OCI-LY1 (cell line): ENCODE results near the gene CCDC60.

Experiments used
- H2AFZ ChIP-seq: fragments of 200-600 bp; sonication (generic), shearing (Covaris generic); 2 replicates; pipeline ENCODE4 v1.6.0; 2014; ENCODE audit warnings: antibody characterized with exemption, mild to moderate bottlenecking, low read length
- H3F3A ChIP-seq: fragments of 200-600 bp; sonication (generic), shearing (Covaris generic); 2 replicates; pipeline ENCODE4 v1.6.0; 2014; ENCODE audit warnings: mild to moderate bottlenecking, antibody characterized with exemption, low read length, moderate library complexity; ENCODE audit not compliant: insufficient read depth
- H3K27ac ChIP-seq: fragments of 200-600 bp; sonication (generic); 2 replicates; pipeline ENCODE4 v1.5.1; 2014; ENCODE audit warnings: low read length, mixed run types, mild to moderate bottlenecking, low read depth; ENCODE audit not compliant: poor library complexity, severe bottlenecking
- H3K27me3 ChIP-seq: fragments of 200-600 bp; sonication (generic); 2 replicates; pipeline ENCODE4 v1.6.0; 2014; ENCODE audit warnings: antibody characterized with exemption, mild to moderate bottlenecking, low read length, moderate library complexity; ENCODE audit not compliant: insufficient read depth
- H3K36me3 ChIP-seq: fragments of 200-600 bp; sonication (generic); 2 replicates; pipeline ENCODE4 v1.6.1; 2014; ENCODE audit warnings: mild to moderate bottlenecking, antibody characterized with exemption, low read length, moderate library complexity, mixed read lengths; ENCODE audit not compliant: insufficient read depth
- H3K4me1 ChIP-seq: fragments of 200-600 bp; sonication (generic); 2 replicates; pipeline ENCODE4 v1.5.1; 2014; ENCODE audit warnings: mild to moderate bottlenecking, low read length, moderate library complexity; ENCODE audit not compliant: insufficient read depth, severe bottlenecking
- H3K4me2 ChIP-seq: fragments of 200-600 bp; sonication (generic), shearing (Covaris generic); 2 replicates; pipeline ENCODE4 v1.6.1; 2014; ENCODE audit warnings: low read length
- H3K4me3 ChIP-seq: fragments of 200-600 bp; sonication (generic); 2 replicates; pipeline ENCODE4 v1.5.1; 2014; ENCODE audit warnings: low read length, low read depth, mild to moderate bottlenecking, mixed read lengths; ENCODE audit not compliant: poor library complexity, severe bottlenecking
- H3K79me2 ChIP-seq: fragments of 200-600 bp; shearing (Covaris generic); 2 replicates; pipeline ENCODE4 v1.6.1; 2016; ENCODE audit warnings: mixed run types, low read length, mixed read lengths; ENCODE audit not compliant: insufficient read depth
- H3K9ac ChIP-seq: fragments of 200-600 bp; sonication (generic), shearing (Covaris generic); 2 replicates; pipeline ENCODE4 v1.6.1; 2014; ENCODE audit warnings: mild to moderate bottlenecking, low read length, mixed read lengths
- H3K9me2 ChIP-seq: fragments of 200-600 bp; sonication (generic), shearing (Covaris generic); 2 replicates; pipeline ENCODE4 v1.6.1; 2014; ENCODE audit warnings: low read depth, mild to moderate bottlenecking, low read length, mixed read lengths
- H3K9me3 ChIP-seq: fragments of 200-600 bp; shearing (Covaris generic); 2 replicates; pipeline ENCODE4 v1.6.1; 2014; ENCODE audit warnings: low read length, mixed read lengths
- H4K20me1 ChIP-seq: fragments of 200-600 bp; sonication (generic), shearing (Covaris generic); 2 replicates; pipeline ENCODE4 v1.6.0; 2016; ENCODE audit warnings: mild to moderate bottlenecking, low read length; ENCODE audit not compliant: insufficient read depth
- CTCF ChIP-seq: fragments of 200-600 bp; sonication (generic), shearing (Covaris generic); IDR thresholded peaks from 2 replicates; pipeline ENCODE4 v1.5.1; 2017; ENCODE audit warnings: mild to moderate bottlenecking, antibody characterized with exemption, low read length, moderate library complexity, mixed read lengths
- EZH2 ChIP-seq: fragments of 200-600 bp; sonication (generic), shearing (Covaris generic); IDR thresholded peaks from 2 replicates; pipeline ENCODE4 v1.8.0; 2017; ENCODE audit warnings: borderline replicate concordance, mixed run types, mild to moderate bottlenecking, antibody characterized with exemption, low read length, moderate library complexity, mixed read lengths

The CCDC60 gene

GRCh38 chr12:119374635-119375034, 40.1 kb downstream of the CCDC60 start:
- no peaks in the 10 kb centered on the region for H3K9me3 ChIP-seq
- H2AFZ ChIP-seq, result no peak overlapping the region
- H3K79me2 ChIP-seq, result no peaks in the 10 kb centered on the region
- no peaks in the 10 kb centered on the region for H3F3A ChIP-seq
- H3K27me3 ChIP-seq, result no peaks in the 10 kb centered on the region
- H3K9ac ChIP-seq, result no peak overlapping the region
- no peak overlapping the region for H3K27ac ChIP-seq
- no peaks in the 10 kb centered on the region for H3K36me3 ChIP-seq
- H3K4me1 ChIP-seq, result no peaks in the 10 kb centered on the region
- no peaks in the 10 kb centered on the region for H3K9me2 ChIP-seq
- no peak overlapping the region for H3K4me3 ChIP-seq
- H3K4me2 ChIP-seq, result no peak overlapping the region
- H4K20me1 ChIP-seq, result no peaks in the 10 kb centered on the region
- TF ChIP-seq EZH2 (no peak), CTCF (no peak)

- no peak overlapping the region for H3K4me3 ChIP-seq
- no peak overlapping the region for H3K27ac ChIP-seq
- H3F3A ChIP-seq, result no peaks in the 10 kb centered on the region
- TF ChIP-seq EZH2, result no peak
- no peak for TF ChIP-seq CTCF
- no peak overlapping the region for H2AFZ ChIP-seq
- no peak overlapping the region for H3K9ac ChIP-seq
- no peaks in the 10 kb centered on the region for H3K27me3 ChIP-seq
- H3K79me2 ChIP-seq, result no peaks in the 10 kb centered on the region
- no peaks in the 10 kb centered on the region for H3K9me2 ChIP-seq
- no peaks in the 10 kb centered on the region for H3K4me1 ChIP-seq
- H3K9me3 ChIP-seq, result no peaks in the 10 kb centered on the region
- no peaks in the 10 kb centered on the region for H4K20me1 ChIP-seq
- no peaks in the 10 kb centered on the region for H3K36me3 ChIP-seq
- no peak overlapping the region for H3K4me2 ChIP-seq
Observed at GRCh38 chr12:119375075-119375882, 40.8 kb downstream of the CCDC60 start.

- Histone ChIP-seq H3F3A (no peaks in the 10 kb centered on the region), H3K9ac (no peak overlapping the region), H3K4me2 (no peak overlapping the region), H3K36me3 (no peaks in the 10 kb centered on the region), H4K20me1 (no peaks in the 10 kb centered on the region), H3K79me2 (no peaks in the 10 kb centered on the region), H3K27me3 (no peaks in the 10 kb centered on the region), H2AFZ (no peak overlapping the region), H3K9me2 (no peaks in the 10 kb centered on the region), H3K4me3 (no peak overlapping the region), H3K4me1 (no peaks in the 10 kb centered on the region), H3K9me3 (no peaks in the 10 kb centered on the region), H3K27ac (no peak overlapping the region)
- TF ChIP-seq CTCF (no peak), EZH2 (no peak)
Observed at GRCh38 chr12:119375883-119376190, 41.3 kb downstream of the CCDC60 start.
